Neural cell (in vitro differentiated cells): ENCODE results near the gene EPHB3. TPM values are rescaled to one million over a fixed set of nuclear protein-coding genes. Genes with fewer than 3 reads are reported as not detected.
A peak's percentile ranks its signal among the peaks of the same experiment; 100 is the strongest.

ENCODE experiments used
- H2AFZ ChIP-seq: fragments of 200-600, 300-800 bp; sonication (generic), shearing (Covaris generic); 2 replicates; pipeline ENCODE4 v1.6.0; 2014; ENCODE audit warnings: low read depth, mild to moderate bottlenecking, antibody characterized with exemption, low read length, moderate library complexity
- H3F3A ChIP-seq: fragments of 200-600 bp; shearing (Covaris generic); 2 replicates; pipeline ENCODE4 v1.6.1; 2016; ENCODE audit warnings: mild to moderate bottlenecking, moderate library complexity, mixed read lengths, antibody characterized with exemption, low read length; ENCODE audit not compliant: insufficient read depth, poor library complexity, severe bottlenecking
- H3K27ac ChIP-seq: fragments of 200-600, 300-800 bp; sonication (generic), shearing (Covaris generic); 2 replicates; pipeline ENCODE4 v1.5.1; 2014; ENCODE audit warnings: mild to moderate bottlenecking, low read length, moderate library complexity
- H3K27me3 ChIP-seq: fragments of 300-800, 200-600 bp; sonication (generic), shearing (Covaris generic); 2 replicates; pipeline ENCODE4 v1.6.0; 2014; ENCODE audit warnings: mild to moderate bottlenecking, low read depth, low read length, moderate library complexity; ENCODE audit not compliant: insufficient read depth
- H3K36me3 ChIP-seq: fragments of 300-800, 200-600 bp; sonication (generic), shearing (Covaris generic); 2 replicates; pipeline ENCODE4 v1.5.1; 2014; ENCODE audit warnings: mild to moderate bottlenecking, antibody characterized with exemption, low read length, moderate library complexity; ENCODE audit not compliant: insufficient read depth
- H3K4me2 ChIP-seq: fragments of 300-800, 200-600 bp; sonication (generic), shearing (Covaris generic); 2 replicates; pipeline ENCODE4 v1.6.0; 2014; ENCODE audit warnings: mild to moderate bottlenecking, low read length
- H3K4me3 ChIP-seq: fragments of 300-800, 200-600 bp; sonication (generic), shearing (Covaris generic); 2 replicates; pipeline ENCODE4 v1.5.1; 2014; ENCODE audit warnings: mild to moderate bottlenecking, low read length, moderate library complexity
- H3K79me2 ChIP-seq: fragments of 200-600 bp; shearing (Covaris generic); replicated peaks from 2 replicates; pipeline ENCODE4 v1.6.0; 2014; ENCODE audit warnings: mild to moderate bottlenecking, low read length, moderate library complexity; ENCODE audit not compliant: insufficient read depth
- H3K9ac ChIP-seq: fragments of 300-800, 200-600 bp; sonication (generic), shearing (Covaris generic); 2 replicates; pipeline ENCODE4 v1.6.1; 2016; ENCODE audit warnings: mild to moderate bottlenecking, low read length, mixed read lengths
- H3K9me2 ChIP-seq: fragments of 200-600 bp; shearing (Covaris generic); 2 replicates; pipeline ENCODE4 v1.6.1; 2016; ENCODE audit warnings: mild to moderate bottlenecking, low read length, mixed read lengths; ENCODE audit not compliant: insufficient read depth
- H3K9me3 ChIP-seq: fragments of 200-600, 300-800 bp; sonication (generic), shearing (Covaris generic); 2 replicates; pipeline ENCODE4 v1.6.1; 2016; ENCODE audit warnings: mild to moderate bottlenecking, mixed run types, low read length, moderate library complexity, mixed read lengths
- H4K20me1 ChIP-seq: fragments of 200-600 bp; shearing (Covaris generic); 2 replicates; pipeline ENCODE4 v1.6.1; 2016; ENCODE audit warnings: mild to moderate bottlenecking, mixed run types; ENCODE audit not compliant: insufficient read depth
- CTCF ChIP-seq: fragments of 450-650 bp; IDR thresholded peaks from 2 replicates; pipeline ENCODE4 v1.5.1; 2014; ENCODE audit warnings: antibody characterized with exemption, mild to moderate bottlenecking, moderate library complexity; ENCODE audit not compliant: poor library complexity, severe bottlenecking
- EP300 ChIP-seq: fragments of 450-650 bp; conservative IDR thresholded peaks from 2 replicates; pipeline ENCODE4 v1.6.1; 2014; ENCODE audit warnings: antibody characterized with exemption, mild to moderate bottlenecking, moderate library complexity; ENCODE audit not compliant: poor library complexity, severe bottlenecking
- EZH2 ChIP-seq: fragments of 200-600, 300-800 bp; shearing (Covaris generic), sonication (generic); IDR thresholded peaks from 2 replicates; pipeline ENCODE4 v1.6.1; 2014; ENCODE audit warnings: antibody characterized with exemption, low read length, borderline replicate concordance, mild to moderate bottlenecking; ENCODE audit not compliant: insufficient read depth, poor library complexity, severe bottlenecking
- MXI1 ChIP-seq: fragments of 450-650 bp; conservative IDR thresholded peaks from 2 replicates; pipeline ENCODE4 v1.6.1; 2014; ENCODE audit warnings: antibody characterized with exemption, mild to moderate bottlenecking; ENCODE audit not compliant: poor library complexity, severe bottlenecking
- POLR2AphosphoS5 ChIP-seq: IDR thresholded peaks from 2 replicates; pipeline ENCODE4 v1.6.1; 2012
- RAD21 ChIP-seq: fragments of 450-650 bp; conservative IDR thresholded peaks from 2 replicates; pipeline ENCODE4 v1.6.1; 2014; ENCODE audit warnings: antibody characterized with exemption, mild to moderate bottlenecking, moderate library complexity
- REST ChIP-seq: IDR thresholded peaks from 2 replicates; pipeline ENCODE4 v1.6.1; 2012; ENCODE audit warnings: borderline replicate concordance
- SMC3 ChIP-seq: fragments of 450-650 bp; conservative IDR thresholded peaks from 2 replicates; pipeline ENCODE4 v1.6.1; 2014; ENCODE audit warnings: antibody characterized with exemption, mild to moderate bottlenecking, moderate library complexity; ENCODE audit not compliant: poor library complexity
- TAF1 ChIP-seq: IDR thresholded peaks from 2 replicates; pipeline ENCODE4 v1.6.1; 2012; ENCODE audit warnings: low read depth
- polyA plus RNA-seq: library from polyadenylated mRNA; depleted of rRNA; stranded (reverse); fragments of >200 nt; gene quantifications from 2 replicates; pipeline ENCODE4 v1.2.3, GENCODE V29; 2014

EPHB3 gene
- polyA plus RNA-seq, 1 donor from 2014 or later, result 4.3 TPM

GRCh38 chr3:184561913-184562877, 610 bp downstream of the EPHB3 start:
- H2AFZ ChIP-seq, result no peak overlapping the region
- H3K27ac ChIP-seq, result no peak overlapping the region
- H3K9me2 ChIP-seq, result no peaks in the 10 kb centered on the region
- peak overlapping the region; percentile 69 for H3K9ac ChIP-seq
- H3K79me2 ChIP-seq, result peaks cover 42% of the 10 kb centered on the region
- no peaks in the 10 kb centered on the region for H3F3A ChIP-seq
- H3K4me3 ChIP-seq, result peak overlapping the region; percentile 81
- H3K4me2 ChIP-seq, result no peak overlapping the region
- TF ChIP-seq EP300 (no peak), CTCF (no peak), TAF1 (peak; percentile 1), MXI1 (peak; percentile 2)
- H3K9me3 ChIP-seq, result no peaks in the 10 kb centered on the region
- H3K36me3 ChIP-seq, result no peaks in the 10 kb centered on the region
- no peaks in the 10 kb centered on the region for H4K20me1 ChIP-seq
- peaks cover 14% of the 10 kb centered on the region for H3K27me3 ChIP-seq

- Histone ChIP-seq H2AFZ (no peak overlapping the region), H3K9ac (peak overlapping the region; percentile 69), H4K20me1 (no peaks in the 10 kb centered on the region), H3K27me3 (peaks cover 14% of the 10 kb centered on the region), H3K4me3 (peak overlapping the region; percentile 81), H3K36me3 (no peaks in the 10 kb centered on the region), H3K9me3 (no peaks in the 10 kb centered on the region), H3K79me2 (peaks cover 47% of the 10 kb centered on the region), H3K4me2 (peak overlapping the region; percentile 30), H3F3A (no peaks in the 10 kb centered on the region), H3K27ac (no peak overlapping the region), H3K9me2 (no peaks in the 10 kb centered on the region)
- TF ChIP-seq EP300, result no peak
- no peak for TF ChIP-seq RAD21
- no peak for TF ChIP-seq CTCF
- TF ChIP-seq TAF1, result no peak
- no peak for TF ChIP-seq EZH2
- no peak for TF ChIP-seq REST
- no peak for TF ChIP-seq SMC3
- no peak for TF ChIP-seq POLR2AphosphoS5
- TF ChIP-seq MXI1, result no peak
Measured at GRCh38 chr3:184562878-184563560, 1.4 kb downstream of the EPHB3 start.
